ENCODE data around the gene GPR22. TPM values are rescaled to one million over a fixed set of nuclear protein-coding genes. Genes with fewer than 3 reads are reported as not detected.

The GPR22 gene
- total RNA-seq, 1 donor from 2014 or later: not detected

GRCh38 chr7:107439025-107439424 is 30.8 kb upstream of the GPR22 start:
- no peak for DNase-seq (ENCODE audit: low read depth)
- TF ChIP-seq, protein P1, sequence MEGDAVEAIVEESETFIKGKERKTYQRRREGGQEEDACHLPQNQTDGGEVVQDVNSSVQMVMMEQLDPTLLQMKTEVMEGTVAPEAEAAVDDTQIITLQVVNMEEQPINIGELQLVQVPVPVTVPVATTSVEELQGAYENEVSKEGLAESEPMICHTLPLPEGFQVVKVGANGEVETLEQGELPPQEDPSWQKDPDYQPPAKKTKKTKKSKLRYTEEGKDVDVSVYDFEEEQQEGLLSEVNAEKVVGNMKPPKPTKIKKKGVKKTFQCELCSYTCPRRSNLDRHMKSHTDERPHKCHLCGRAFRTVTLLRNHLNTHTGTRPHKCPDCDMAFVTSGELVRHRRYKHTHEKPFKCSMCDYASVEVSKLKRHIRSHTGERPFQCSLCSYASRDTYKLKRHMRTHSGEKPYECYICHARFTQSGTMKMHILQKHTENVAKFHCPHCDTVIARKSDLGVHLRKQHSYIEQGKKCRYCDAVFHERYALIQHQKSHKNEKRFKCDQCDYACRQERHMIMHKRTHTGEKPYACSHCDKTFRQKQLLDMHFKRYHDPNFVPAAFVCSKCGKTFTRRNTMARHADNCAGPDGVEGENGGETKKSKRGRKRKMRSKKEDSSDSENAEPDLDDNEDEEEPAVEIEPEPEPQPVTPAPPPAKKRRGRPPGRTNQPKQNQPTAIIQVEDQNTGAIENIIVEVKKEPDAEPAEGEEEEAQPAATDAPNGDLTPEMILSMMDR (IDR thresholded peaks at IDR 0.05; ENCODE audit: insufficient read depth, low read length, poor library complexity, severe bottlenecking): no peak
- H3K27me3 ChIP-seq (ENCODE audit: control insufficient read depth, insufficient read depth, low read length): no peaks in the 10 kb centered on the region
- H3K36me3 ChIP-seq (ENCODE audit: control insufficient read depth, insufficient read depth, low read length): no peaks in the 10 kb centered on the region
- H3K4me3 ChIP-seq (ENCODE audit: low read depth, low read length): no peak overlapping the region

GRCh38 chr7:107441581-107442422 is 28.1 kb upstream of the GPR22 start:
- no peak for DNase-seq (ENCODE audit: low read depth)
- no peak overlapping the region for H3K4me3 ChIP-seq (ENCODE audit: low read depth, low read length)
- no peaks in the 10 kb centered on the region for H3K27me3 ChIP-seq (ENCODE audit: control insufficient read depth, insufficient read depth, low read length)

DNA sequence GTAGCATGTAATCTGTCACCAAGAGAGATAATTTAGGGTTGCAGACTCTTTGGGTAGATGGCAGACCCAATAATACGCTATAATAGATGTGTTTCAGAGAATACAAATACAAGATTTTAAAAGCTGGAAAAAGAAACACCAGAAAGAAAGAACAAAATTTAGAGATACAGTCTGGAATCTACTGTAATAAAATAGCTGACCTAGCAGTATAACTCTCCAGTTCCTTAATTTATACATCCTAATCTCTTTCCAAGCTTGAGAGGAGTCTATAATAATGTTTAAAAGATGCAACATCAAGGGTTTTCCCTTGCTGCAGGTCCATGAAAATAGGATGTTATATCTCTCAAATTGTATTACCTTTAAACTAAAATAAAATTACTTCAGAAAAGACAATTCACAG is 27.2 kb upstream of the GPR22 start:
- no peaks in the 10 kb centered on the region for H3K36me3 ChIP-seq (ENCODE audit: control insufficient read depth, insufficient read depth, low read length)
- no peak for DNase-seq (ENCODE audit: low read depth)
- no peak overlapping the region for H3K4me3 ChIP-seq (ENCODE audit: low read depth, low read length)
- no peaks in the 10 kb centered on the region for H3K27me3 ChIP-seq (ENCODE audit: control insufficient read depth, insufficient read depth, low read length)
- TF ChIP-seq, protein P1 (IDR thresholded peaks at IDR 0.05; ENCODE audit: insufficient read depth, low read length, poor library complexity, severe bottlenecking): no peak

More at GRCh38 chr7:107441581-107442422, 28.1 kb upstream of the GPR22 start:
- TF ChIP-seq, protein P1 (IDR thresholded peaks at IDR 0.05; ENCODE audit: insufficient read depth, low read length, poor library complexity, severe bottlenecking): no peak
- H3K36me3 ChIP-seq (ENCODE audit: control insufficient read depth, insufficient read depth, low read length): no peaks in the 10 kb centered on the region

DNA sequence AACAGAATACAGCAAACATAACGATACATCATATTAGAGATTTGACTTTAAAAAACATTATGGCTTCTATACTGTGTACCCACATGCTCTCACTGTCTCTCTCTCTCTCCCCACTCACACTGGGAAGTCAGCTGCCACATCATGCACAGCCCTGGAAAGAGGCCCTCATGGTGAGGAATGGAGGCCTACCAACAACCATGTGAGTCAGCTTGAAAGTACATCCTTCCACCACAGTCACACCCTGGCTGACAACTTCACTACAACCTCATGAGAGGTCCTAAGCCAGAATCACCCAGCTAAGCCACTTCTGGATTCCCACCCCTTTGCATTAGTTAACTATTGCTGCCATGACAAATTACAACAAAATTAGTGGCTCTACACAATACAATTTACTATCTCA is 23.3 kb upstream of the GPR22 start:
- DNase-seq (ENCODE audit: low read depth): no peak
- Histone ChIP-seq H3K4me3 (ENCODE audit: low read depth, low read length) (no peak overlapping the region), H3K36me3 (ENCODE audit: control insufficient read depth, insufficient read depth, low read length) (no peaks in the 10 kb centered on the region), H3K27me3 (ENCODE audit: control insufficient read depth, insufficient read depth, low read length) (no peaks in the 10 kb centered on the region)
- TF ChIP-seq, protein P1 (IDR thresholded peaks at IDR 0.05; ENCODE audit: insufficient read depth, low read length, poor library complexity, severe bottlenecking): no peak

DNA sequence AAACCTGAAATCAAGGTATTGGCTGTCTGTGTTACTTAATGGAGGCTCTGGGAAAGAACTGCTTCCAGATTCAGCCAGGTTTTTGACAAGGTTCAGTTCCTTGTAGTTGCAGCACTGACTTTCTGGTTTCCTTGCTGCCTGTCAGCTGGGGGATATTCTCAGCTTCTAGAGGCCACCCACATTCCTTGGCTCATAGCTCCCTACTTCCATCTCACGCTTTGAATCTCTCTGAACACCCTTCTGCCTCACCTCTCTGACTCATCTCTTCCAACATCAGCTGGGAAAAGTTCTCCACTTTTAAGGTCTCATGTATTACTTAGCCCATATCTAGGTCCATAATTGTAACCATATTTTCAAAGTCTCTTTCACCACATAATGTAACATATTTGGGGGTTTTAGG is 22.9 kb upstream of the GPR22 start:
- Histone ChIP-seq H3K4me3 (ENCODE audit: low read depth, low read length) (no peak overlapping the region), H3K27me3 (ENCODE audit: control insufficient read depth, insufficient read depth, low read length) (no peaks in the 10 kb centered on the region), H3K36me3 (ENCODE audit: control insufficient read depth, insufficient read depth, low read length) (no peaks in the 10 kb centered on the region)
- no peak for DNase-seq (ENCODE audit: low read depth)
- TF ChIP-seq, protein P1 (IDR thresholded peaks at IDR 0.05; ENCODE audit: insufficient read depth, low read length, poor library complexity, severe bottlenecking): no peak

- TF ChIP-seq, protein P1 (IDR thresholded peaks at IDR 0.05; ENCODE audit: insufficient read depth, low read length, poor library complexity, severe bottlenecking): no peak
- no peak for DNase-seq (ENCODE audit: low read depth)
- Histone ChIP-seq H3K4me3 (ENCODE audit: low read depth, low read length) (no peak overlapping the region), H3K36me3 (ENCODE audit: control insufficient read depth, insufficient read depth, low read length) (no peaks in the 10 kb centered on the region), H3K27me3 (ENCODE audit: control insufficient read depth, insufficient read depth, low read length) (no peaks in the 10 kb centered on the region)
Measured at GRCh38 chr7:107450970-107451369, 18.9 kb upstream of the GPR22 start.
